Fibroblast of upper back skin (primary cell): ENCODE results near the gene ETV7.
"Not testable (repeated sequence)": the region's sequence is repeated elsewhere in the genome, so short reads cannot be mapped to it uniquely, and the experiment has no call there.

ENCODE experiments used
- DNase-seq: peaks from one replicate; pipeline ENCODE4 v3.0.0-alpha.2; 2013

ETV7 gene

GRCh38 chr6:36362551-36363370, 24.7 kb downstream of the ETV7 start:
- DNase-seq, result no peak

- DNase-seq, result no peak
Measured at GRCh38 chr6:36361071-36361470, 26.4 kb downstream of the ETV7 start.

- DNase-seq, result peak; percentile 80
Measured at GRCh38 chr6:36360241-36361054, 27.0 kb downstream of the ETV7 start.

GRCh38 chr6:36358226-36358915, 29.1 kb downstream of the ETV7 start:
- peak; percentile 60 for DNase-seq

- DNase-seq, result no peak
Measured at GRCh38 chr6:36357872-36358225, 29.6 kb downstream of the ETV7 start.

GRCh38 chr6:36355819-36356218, 31.6 kb downstream of the ETV7 start:
- DNase-seq, result no peak

GRCh38 chr6:36353411-36353915, 34.0 kb downstream of the ETV7 start:
- peak; percentile 79 for DNase-seq

GRCh38 chr6:36352477-36353157, 34.9 kb downstream of the ETV7 start:
- no peak for DNase-seq

- peak; percentile 93 for DNase-seq
Measured at GRCh38 chr6:36350681-36351571, 36.5 kb downstream of the ETV7 start.

GRCh38 chr6:36350082-36350481, 37.4 kb downstream of the ETV7 start:
- peak; percentile 28 for DNase-seq

GRCh38 chr6:36349240-36349639, 38.2 kb downstream of the ETV7 start:
- no peak for DNase-seq

- no peak for DNase-seq
Measured at GRCh38 chr6:36347621-36348020, 39.8 kb downstream of the ETV7 start.

- DNase-seq, result no peak
Measured at GRCh38 chr6:36346486-36347273, 40.8 kb downstream of the ETV7 start.

- DNase-seq, result no peak
Measured at GRCh38 chr6:36345681-36346466, 41.6 kb downstream of the ETV7 start.

GRCh38 chr6:36343109-36343680, 44.3 kb downstream of the ETV7 start:
- DNase-seq, result no peak

- DNase-seq, result peak; percentile 62
Measured at GRCh38 chr6:36340618-36341454, 46.6 kb downstream of the ETV7 start.

GRCh38 chr6:36340306-36340617, 47.2 kb downstream of the ETV7 start:
- DNase-seq, result no peak

GRCh38 chr6:36339146-36339545, 48.3 kb downstream of the ETV7 start:
- DNase-seq, result no peak

GRCh38 chr6:36338223-36338622, 49.2 kb downstream of the ETV7 start:
- not testable (repeated sequence) for DNase-seq
